Stimulated activated CD8-positive, alpha-beta memory T cell treated with anti-CD3 and anti-CD28 coated beads, Interleukin-4, amount 100 ng/mL, for 4 hours (primary cell): ENCODE data around the gene PTPRQ.
"Not testable (repeated sequence)": the region's sequence is repeated elsewhere in the genome, so short reads cannot be mapped to it uniquely, and the experiment has no call there.

ENCODE experiments used
- DNase-seq, 2 donors: peaks; one replicate each; pipeline ENCODE4 v3.0.0-alpha.2; 2020; ENCODE audit warnings: low read depth in 2 of 2, low spot score in 1 of 2

The PTPRQ gene

DNA sequence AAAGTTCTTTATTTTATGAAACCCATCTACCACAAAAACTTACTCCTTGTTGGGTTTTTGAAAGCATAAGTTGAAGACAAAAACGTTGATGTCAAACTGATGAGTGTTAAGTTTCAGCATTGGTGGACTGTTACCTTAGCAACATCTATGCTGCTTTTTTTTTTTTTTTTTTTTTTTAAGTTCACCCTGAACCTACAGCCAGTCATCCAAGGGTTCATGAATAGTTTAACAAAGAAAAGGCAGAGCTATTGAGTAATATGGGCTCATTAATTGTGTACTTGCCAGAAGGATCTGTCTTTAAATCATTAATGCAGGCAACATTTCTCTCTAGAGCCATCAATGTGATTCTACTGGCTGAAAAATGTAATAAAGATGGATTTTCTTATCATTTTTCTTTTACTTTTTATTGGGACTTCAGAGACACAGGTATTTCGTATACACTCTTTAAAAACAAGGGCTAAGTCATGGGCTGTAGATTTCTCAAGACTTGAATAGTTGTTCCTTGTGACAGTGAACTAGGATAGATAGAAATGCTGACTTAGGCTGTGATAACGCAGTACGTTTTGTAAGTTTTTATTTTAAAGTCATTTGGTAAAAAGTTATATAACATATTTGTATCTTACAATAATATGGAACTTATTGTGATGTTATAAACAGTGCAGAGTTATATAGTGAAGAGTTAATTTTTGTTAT, at the start of gene PTPRQ:
Gene PTPRQ, plus strand, starts transcription at position 262 of the 693 bp plus-strand sequence. Its CDS starts 111 bp downstream, at position 373.
- no peak for DNase-seq

DNA sequence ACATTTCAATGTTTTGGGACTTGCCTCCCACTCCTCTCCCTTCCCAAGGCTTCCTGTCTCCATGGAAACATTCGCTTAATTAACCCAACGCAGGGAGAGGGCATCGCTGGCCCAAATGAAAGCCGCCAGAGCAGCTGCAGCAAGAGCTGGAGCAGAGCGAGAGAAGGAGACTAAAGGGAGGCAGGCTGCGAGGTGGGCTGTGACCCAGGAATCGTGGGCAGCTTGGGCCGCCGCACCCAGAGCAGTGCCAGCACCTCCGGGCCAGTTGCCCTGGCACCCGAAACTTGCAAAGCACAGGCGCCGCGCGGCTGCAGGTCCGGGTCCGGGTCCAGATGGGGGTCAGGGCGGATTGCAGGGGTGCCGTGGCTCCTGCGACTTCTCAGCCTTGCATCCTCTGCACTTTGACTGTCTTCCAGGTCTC, 43.5 kb upstream of the PTPRQ start:
- no peak for DNase-seq

DNA sequence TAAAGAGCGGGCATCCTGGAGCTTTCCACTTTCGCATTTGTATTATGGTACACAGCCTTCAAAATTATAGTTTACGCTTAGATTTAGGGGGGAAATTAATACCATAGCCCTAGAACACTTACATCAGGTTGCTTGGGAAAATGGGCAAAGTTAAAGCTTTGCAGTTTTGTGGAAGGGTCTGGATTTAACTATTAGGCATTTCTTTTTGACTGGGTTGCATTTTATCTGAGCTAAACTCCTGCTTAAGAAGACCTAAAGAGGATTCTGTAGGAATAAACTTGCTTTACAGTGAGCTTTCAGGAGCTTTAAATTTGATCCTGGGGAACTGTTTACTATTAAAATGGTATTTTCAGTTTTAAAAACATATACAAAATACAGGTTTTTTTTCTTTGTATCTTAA, 42.8 kb upstream of the PTPRQ start:
- DNase-seq = no peak

- no peak for DNase-seq
These were observed 39.4 kb upstream of the PTPRQ start for GRCh38 chr12:80404629-80405028.

- DNase-seq = no peak
These were observed 37.8 kb upstream of the PTPRQ start for GRCh38 chr12:80406253-80406652.

- DNase-seq = no peak
These were observed 32.2 kb upstream of the PTPRQ start for GRCh38 chr12:80411787-80412186.

DNA sequence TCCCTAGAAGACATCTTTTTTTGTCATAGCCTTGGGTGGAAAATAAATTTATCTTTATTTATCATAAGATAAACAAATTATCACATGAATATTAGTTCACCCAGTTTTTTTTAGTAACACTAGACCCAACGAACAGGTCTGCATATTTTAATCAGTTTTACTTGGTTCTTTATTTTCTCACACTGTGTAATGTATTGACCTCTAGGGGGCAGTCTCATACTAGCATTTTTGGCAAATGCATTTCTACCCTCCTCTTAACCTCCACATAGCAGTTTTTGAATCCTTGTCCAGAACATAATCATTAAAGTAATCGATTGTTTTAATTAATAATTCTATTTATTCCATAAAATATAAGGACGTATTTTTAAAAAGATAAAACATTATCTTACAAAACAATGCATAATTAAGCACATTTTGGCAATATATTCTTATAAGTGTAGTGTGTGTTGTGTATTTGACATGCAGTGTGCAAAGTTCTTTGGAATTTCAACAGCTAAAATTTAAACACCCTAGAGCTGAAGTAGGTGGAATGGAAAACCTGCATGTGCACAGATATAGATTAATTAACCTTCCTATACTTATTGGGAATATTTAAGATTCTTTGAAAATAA, 31.6 kb upstream of the PTPRQ start:
- DNase-seq = no peak

DNA sequence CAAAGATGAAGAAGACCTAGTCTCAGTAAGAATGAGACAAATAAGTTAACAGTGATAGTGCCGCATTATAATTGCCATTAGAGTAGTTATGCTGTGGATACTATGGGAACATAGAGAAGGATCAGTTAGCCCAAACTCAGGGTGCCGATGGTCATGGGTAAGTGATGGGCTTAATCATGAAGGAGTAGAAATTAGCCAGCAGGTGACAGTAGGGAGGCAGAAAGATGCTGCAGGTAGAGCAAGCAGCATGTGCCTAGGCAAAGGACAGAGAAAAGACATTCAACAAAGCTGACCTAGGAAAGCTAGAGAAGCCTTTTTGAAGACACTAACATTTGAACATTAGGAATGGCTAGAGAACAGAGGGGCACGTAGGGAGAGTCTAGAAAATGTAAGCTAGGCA, 30.6 kb upstream of the PTPRQ start:
- no peak for DNase-seq

DNA sequence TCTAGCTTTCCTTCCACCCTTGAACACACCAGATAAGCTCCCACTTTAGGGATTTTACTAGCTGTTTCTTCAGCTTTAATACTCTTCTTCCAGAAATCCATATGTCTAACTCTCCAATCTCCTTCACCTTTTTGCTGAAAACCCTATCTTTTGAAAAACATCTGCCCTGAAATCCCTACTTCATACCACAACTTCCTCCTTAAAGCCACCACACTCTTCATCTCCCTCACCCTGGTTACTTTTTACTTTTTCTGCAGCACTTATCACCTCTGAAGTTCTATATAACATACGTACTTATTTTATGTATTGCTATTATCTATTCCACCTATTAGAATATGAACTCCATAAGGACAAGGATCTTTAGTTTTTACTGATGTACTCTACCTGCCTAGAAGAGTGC, 28.6 kb upstream of the PTPRQ start:
- no peak for DNase-seq

DNA sequence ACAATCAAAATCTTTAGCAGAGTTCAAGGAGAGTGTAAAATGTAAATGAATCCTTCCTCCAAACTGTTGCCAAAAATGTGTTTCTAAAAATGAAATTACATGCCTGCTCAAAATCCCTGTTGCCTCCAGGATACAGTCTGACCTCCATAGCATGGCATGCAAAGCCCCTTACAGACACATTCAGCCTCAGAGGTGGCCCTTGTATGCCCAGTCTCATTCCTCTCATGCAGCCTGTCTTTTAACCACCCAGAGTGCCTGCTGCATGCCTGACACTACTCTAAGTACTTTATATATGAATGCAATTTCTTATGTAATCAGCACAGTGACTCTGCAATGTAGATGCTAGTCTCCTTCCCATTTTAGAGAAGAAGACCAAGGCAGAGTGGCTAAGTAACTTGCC, 24.4 kb upstream of the PTPRQ start:
- no peak for DNase-seq

DNA sequence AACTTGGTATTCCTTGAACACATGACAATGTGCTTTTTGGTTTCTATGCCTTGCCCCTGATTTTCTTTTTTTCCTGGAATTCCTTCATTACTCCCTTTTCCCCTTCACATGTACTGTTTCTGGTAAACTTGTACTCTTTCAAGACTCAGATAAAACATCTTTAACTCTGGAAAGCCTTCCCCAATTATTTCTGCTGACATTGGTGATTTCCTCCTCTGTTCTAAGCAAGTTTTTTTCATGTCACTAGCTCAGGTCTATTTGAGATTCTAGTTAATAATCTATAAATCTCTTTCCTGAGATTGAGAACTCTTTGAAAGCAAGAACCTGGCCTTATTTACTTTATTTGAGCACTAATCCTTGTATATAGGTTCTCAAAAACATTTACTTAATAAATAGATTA, 24.0 kb upstream of the PTPRQ start:
- DNase-seq = no peak

DNA sequence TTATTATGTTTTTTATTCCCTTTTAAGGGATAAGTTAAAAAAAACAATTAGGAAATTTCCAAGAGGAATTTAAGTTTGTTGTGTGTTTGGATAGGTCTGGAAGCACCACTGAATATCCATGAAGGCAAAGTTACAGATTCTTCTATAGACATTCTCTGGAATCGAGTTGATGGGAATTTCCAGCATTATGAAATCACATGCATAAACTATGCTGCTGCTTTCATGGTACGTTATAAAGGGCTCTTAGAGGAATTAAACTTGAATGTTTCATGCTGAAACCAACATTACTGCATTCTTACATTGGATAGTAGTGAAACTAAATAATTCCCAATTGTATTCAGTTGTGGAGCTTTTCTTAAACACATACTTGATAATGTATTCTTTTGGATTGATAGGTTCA, 21.5 kb upstream of the PTPRQ start:
- DNase-seq = no peak

DNA sequence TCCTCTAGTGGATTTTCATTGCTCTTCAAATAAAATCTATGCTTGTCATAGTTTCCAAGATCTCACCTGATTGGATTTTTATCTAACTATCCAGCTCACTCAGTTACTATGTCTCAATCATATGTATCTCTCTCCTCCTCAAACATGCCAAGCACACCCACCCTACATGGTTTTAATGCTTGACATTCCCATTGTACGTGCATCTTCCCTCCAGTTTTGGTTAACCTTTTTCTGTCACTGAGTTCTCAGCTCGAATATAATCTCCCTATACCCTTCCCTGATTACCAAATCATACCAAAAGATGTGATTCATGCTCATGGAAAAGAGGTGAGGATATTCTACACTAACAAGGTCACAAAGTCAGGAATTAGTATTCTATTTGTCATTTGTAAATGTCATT, 12.0 kb upstream of the PTPRQ start:
- no peak for DNase-seq

- no peak for DNase-seq
These were observed 2.1 kb upstream of the PTPRQ start for GRCh38 chr12:80441921-80442320.

DNA sequence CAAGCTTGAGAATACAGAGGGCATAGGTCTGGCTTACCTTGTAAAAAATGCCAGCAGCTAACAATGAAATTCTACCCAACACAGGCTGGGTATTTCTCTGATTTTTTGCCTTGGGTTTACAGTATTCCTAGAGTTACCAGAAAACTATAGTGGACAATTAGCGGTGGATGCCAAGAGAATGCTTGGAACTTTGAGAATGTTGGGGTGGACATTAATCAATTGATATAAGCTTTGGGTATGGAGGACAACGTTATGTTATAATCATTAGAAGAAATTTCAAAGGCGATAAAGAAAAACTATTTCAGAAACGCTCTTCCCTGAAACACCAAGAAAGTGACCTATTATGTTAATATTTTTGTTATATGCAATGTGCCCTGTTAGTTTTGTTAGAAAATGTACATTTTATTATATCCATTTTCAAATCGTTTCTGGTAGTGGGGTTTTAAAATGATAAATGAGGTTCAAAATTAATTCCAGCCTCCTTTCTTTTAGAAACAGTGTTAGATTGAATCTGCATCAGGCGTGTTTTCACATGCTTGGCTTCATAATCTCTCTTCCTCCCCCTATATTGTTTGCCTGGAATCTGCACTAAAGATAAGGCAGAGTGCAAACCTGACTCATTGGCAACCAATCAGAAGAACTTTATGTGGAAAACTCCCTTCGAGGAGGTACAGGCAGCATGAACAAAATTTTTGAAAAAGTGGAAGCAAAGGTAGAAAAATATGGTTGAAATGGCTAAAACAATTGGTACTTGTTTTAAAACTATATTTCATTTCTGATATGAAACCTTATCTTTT, 1.4 kb upstream of the PTPRQ start:
- no peak for DNase-seq

DNA sequence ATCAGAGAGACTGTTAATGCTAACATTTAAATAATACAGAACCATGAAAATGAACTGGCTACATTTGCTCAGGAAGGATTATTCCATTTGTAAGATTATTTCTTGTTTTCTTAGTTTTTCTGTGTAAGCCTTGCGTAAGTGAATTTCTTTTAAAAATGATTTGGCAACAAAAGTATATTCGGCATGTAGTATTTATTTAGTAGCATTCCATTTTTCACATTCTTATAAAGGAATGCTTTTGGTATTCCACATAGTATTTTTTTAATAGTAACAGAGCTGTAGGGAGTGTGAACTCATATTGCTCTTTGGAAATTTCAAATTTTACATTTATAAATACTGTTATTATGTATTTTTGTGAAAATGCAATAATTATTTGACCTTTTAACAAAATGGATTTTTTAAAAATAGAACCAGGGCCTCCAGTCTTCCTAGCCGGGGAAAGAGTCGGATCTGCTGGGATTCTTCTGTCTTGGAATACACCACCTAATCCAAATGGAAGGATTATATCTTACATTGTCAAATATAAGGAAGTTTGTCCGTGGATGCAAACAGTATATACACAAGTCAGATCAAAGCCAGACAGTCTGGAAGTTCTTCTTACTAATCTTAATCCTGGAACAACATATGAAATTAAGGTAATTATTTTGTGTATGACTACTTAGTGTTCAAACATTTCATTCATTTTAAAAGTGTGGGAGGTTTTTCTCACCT, 1.2 kb downstream of the PTPRQ start:
- no peak for DNase-seq

DNA sequence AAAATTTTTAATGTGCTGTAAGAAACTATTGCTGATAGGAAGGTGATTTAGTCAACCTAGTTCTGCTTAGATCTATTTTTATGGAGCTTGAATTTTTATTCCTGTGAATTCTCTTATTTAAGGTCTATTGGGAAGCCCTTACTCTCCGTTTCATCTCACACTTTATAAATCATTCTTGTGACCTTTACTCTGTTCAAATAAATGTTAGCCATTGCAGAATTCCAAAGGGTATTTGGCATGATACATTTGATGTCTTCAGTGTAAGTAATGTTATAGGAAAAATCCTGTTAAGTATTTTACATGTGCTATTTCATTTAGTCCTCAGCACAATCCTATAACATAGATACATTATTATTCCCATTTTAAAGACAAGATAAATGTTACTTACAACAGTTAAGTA, 12.5 kb downstream of the PTPRQ start:
- no peak for DNase-seq

GRCh38 chr12:80460972-80461371, 16.9 kb downstream of the PTPRQ start:
- DNase-seq = no peak

GRCh38 chr12:80461851-80462250, 17.8 kb downstream of the PTPRQ start:
- not testable (repeated sequence) for DNase-seq

DNA sequence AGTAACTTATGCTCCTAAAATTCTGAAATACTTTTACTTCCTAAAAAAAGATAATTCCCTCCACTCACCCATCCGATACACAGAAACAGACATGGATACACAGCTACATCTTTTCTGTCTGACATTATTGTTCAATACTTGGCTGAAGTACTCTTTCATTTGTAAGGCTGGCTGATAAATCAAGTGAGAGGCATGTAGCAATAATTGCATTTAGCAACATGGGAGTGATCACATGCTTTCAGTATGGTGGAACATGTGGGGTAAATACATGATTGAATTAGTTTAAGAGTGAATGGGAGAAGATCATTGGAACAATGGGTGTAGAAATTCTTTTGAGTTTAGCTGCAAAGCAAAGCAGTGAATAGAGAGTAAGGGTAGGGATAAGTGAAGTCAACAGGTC, 25.6 kb downstream of the PTPRQ start:
- DNase-seq = no peak

DNA sequence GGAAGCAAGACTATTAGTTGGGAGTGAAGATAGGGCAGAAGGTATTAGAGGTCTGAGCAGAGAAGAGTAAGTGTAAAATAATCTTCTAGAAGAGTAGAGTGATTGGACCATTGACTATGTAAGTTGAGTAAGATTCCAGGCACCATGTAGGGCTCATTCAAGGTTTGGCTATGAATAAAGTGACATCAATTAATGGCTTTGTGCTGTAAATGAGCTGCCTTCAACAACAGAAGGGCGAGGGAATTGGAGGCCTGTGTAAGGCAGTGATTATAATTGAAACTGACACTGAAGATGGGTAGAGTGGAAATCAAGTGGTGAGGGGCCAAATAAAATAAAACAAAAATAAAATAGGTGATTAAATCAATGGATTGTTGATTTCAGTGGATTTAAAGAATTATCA, 26.4 kb downstream of the PTPRQ start:
- DNase-seq = no peak

- no peak for DNase-seq
These were observed 28.2 kb downstream of the PTPRQ start for GRCh38 chr12:80472236-80472635.
